Erythroblast (primary cell): Measurements from ENCODE around the gene VRK3.
"Not testable (repeated sequence)": the region's sequence is repeated elsewhere in the genome, so short reads cannot be mapped to it uniquely, and the experiment has no call there.

ENCODE experiments used
- GATA1 ChIP-seq: IDR thresholded peaks from 2 replicates; pipeline ENCODE4 v1.6.1; 2011; ENCODE audit warnings: low read depth, mild to moderate bottlenecking, control low read depth, low read length, moderate library complexity
- POLR2A ChIP-seq: IDR thresholded peaks from 2 replicates; pipeline ENCODE4 v1.6.1; 2011; ENCODE audit warnings: mild to moderate bottlenecking, low read length

- not testable (repeated sequence) for TF ChIP-seq POLR2A, GATA1
These were observed 80.6 kb downstream of the VRK3 start for GRCh38 chr19:49944567-49944966.
